NK-92 treated with Interleukin-12 subunit alpha and Interleukin-12 subunit beta, amount 100 ng/mL, for 24 hours (cell line): ENCODE measurements around the gene IL20RB.
A peak's percentile ranks its signal among the peaks of the same experiment; 100 is the strongest.
"Not testable (repeated sequence)": the region's sequence is repeated elsewhere in the genome, so short reads cannot be mapped to it uniquely, and the experiment has no call there.

Experiments used
- DNase-seq: peaks from one replicate; lab custom pipeline; 2025; lab: John Stamatoyannopoulos, UW

The IL20RB gene

DNA sequence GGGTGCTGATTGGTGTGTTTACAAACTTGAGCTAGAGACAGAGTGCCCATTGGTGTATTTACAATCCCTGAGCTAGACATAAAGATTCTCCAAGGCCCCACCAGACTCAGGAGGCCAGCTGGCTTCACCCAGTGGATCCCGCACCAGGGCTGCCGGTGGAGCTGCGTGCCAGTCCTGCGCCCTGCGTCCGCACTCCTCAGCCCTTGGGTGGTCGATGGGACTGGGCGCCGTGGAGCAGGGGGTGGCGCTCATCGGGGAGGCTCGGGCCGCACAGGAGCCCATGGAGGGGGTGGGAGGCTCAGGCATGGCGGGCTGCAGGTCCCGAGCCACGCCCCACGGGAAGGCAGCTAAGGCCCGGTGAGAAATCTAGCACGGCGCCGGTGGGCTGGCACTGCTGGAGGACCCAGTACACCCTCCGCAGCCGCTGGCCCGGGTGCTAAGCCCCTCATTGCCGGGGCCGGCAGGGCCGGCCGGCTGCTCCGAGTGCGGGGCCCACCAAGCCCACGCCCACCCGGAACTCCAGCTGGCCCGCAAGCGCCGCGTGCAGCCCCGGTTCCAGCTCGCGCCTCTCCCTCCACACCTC, 29.7 kb downstream of the IL20RB start:
- DNase-seq: not testable (repeated sequence)

DNA sequence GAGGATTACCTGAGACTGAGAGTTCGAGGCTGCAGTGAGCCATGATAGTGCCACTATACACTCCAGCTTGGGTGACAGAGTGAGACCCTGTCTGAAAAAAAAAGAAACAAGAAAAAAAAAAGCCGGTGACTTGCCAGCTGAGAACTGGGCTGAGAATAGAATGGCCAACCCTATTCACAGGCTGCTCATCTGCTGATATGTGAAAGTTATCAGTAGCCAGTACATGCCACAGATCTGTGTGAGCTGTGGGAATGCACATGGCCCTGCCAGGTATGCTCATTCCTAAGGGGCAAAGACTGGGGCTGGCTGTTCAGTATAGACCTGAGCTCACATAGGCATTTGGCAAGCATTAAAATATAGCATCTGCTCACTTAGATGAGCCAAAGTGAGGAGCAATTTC, 30.9 kb downstream of the IL20RB start:
- no peak for DNase-seq

DNA sequence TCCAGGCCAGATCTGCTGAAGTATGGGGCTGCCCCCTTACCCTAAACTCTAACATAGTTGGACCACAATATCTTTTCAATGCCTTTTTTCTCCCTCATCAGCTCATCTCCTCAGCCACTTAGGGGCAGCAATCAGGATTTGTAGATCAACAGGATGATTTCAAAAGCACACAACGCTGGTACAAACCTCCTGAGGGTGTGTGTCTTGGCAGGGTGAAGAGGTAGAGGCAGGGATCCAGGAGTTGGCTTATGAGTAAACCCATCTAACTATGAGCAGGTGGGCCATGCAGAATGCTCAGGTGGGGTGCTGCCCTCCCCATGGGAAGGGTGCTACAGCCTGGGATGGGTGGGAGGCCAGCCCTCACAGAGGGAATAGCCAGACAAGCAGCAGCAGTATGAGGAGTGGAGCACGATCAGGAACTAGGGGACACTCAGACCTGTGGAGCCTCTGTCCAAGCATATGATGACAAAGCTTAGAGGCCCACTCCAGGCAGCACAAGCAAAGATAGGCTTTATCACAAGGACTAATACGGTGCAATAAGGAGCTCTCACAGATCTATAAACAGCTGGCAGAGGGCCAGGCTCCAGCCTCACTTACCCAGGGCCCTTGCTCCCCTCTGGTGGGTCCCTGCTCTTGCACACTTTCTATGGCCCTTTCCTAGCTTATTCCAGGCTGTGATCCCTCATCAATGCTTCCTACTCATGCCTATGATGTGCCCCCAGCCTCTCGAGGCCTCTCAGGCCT, 32.2 kb downstream of the IL20RB start:
- DNase-seq: no peak

DNA sequence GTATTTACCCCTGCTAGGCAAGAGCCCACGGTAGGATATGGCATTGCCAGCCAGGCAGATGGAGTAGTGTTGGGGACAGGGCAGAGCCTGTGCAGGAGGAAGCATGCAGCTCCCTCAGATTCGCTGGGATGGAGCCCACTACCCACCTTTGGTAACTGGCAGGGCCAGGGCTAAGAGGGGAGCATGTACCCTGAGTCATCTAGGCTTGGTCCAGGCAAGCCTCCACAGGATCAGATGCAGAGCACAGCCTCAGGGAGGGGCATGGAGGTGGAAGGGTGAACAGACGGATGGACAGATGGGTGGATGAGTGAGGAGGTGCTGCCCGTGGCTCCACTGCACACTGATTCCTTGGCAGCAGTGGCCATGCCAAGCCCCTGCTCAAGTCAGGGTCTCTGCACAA, 33.0 kb downstream of the IL20RB start:
- DNase-seq: no peak

DNA sequence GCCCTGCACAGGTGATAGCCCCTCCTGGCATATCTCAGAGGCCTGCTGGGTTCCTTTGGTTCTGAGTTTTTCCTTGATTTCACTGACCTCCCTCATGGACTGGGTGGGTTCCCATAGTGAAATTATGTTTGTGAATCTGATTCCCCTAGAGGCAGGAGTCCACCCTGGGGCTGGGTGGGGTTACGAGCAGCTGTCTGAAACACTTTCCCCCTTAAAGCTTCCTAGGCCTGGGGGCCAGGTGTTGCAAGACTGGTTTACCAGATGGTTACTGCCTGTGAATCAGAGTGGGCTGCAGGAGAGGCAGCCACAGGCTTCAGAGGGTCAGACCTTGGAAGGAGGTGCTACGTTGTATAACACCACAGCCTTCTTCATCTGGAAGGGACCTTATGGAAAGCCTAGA, 34.3 kb downstream of the IL20RB start:
- no peak for DNase-seq

DNA sequence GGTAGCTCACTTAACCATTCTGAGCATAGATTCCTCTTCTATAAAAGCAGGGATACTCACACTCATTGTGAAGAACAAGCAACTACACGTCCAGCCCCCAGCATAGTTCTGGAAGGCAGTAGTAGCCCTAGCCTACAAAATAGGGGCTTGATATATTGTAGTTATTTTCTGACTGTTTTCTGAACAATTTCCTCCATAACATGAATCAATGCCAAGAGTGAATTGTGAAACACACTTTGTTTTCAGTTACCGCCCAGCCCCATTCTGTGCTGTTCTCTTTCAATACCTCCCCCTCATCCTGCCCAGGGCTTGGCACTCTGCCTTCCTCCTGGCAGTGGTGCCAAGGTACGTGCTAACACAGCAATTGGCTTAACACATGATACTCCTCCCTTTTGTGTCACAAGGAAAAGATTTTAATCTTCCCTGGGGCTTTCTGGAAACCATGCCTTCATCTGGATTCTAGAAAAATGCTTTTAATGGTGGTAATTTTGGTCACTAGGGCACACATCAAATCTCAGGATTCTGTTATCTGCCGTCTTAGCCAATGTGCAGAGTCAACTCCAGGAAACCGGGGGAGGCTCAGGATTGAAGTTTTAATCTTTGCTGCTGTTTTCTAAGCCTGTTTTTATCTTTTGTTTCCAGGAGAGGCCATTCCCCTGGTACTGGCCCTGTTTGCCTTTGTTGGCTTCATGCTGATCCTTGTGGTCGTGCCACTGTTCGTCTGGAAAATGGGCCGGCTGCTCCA, 37.2 kb downstream of the IL20RB start:
- no peak for DNase-seq

DNA sequence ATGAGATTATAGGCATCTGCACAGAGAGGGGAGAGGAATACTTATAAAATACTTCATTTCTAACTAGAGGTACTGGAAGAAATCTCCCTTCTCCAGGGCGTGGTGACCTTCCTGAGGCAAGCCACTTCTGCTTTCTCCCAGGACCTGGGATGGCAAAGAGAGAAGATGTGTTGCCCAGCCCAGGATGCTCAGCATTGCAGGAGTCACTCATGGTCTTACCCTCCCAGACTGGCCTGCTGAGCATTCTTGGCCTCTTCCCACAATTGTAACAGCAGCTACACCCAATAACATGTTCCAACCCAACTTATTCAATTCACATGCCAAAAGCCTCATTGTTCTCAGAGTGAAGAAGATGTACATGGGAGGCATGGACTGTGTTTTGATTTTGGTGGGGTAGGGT, 37.9 kb downstream of the IL20RB start:
- DNase-seq: no peak

DNA sequence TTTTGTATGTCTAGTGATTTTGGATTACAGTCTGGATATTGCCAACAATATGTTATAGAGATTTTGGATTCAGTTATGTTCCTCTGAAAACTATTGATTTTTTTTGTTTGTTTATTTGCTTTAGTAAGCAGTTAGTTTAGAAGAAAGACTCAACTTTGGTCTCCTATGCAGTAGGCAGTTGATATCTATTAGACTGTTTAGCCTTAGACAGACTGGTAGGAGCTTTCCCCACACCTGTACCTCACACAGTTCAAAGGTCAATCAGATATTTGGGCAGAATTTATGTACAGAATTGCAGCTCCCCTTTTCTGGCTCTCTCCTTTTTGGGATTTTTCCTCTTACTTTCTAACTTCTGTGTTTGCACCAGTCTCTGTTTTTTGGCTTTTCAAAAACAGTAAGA, 42.3 kb downstream of the IL20RB start:
- no peak for DNase-seq

DNA sequence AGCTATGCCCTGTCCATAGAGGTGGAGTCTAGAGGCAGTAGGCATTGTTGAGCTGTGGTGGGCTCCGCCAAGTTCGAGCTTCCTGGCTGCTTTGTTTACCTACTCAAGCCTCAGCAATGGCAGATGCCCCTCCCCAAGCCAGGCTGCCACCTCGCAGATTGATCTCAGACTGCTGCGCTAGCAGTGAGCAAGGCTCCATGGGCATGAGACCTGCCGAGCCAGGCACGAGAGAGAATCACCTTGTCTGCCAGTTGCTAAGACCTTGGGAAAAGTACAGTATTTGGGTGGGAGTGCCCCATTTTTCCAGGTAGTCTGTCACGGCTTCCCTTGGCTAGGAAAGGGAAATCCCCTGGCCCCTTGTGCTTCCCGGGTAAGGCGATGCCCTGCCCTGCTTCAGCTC, 49.6 kb downstream of the IL20RB start:
- DNase-seq: not testable (repeated sequence)

DNA sequence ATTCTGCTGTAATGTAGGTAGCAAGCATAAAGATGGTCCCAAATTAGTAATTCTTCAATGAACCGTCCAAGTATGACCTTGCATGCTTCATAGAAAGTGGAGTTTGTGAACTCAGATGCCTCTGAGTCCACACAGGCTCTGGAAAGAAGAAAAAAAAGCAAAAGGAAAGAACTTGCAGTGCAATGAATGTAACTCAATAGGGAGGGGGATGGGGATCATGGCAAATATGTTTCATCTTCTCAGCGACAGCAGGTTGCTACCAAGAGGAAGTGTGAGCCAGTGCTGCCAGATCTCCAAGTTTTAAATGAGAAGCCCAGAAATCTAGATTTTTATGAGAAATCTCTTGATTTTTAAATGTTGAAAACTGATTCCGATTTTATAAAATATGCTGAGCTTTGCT, 50.3 kb downstream of the IL20RB start:
- DNase-seq: no peak

DNA sequence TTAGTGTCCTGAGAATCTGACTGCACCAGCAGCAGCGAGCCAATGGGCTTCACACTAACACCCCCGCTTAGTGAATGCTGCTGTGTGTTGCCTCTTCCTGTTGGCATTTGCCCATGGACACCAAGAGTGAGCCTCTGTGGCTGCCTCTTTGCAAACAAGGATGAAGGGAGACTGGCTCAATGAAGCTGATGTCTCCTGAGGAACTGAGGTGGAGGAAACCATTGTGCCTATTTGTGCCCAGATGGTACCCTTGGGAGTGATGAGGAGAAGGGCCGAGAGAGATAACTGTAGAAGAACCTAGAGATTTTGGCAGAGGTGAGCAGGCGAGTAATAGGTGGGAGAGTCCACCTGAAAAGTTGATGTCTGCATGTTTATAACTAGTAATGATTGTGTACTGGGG, 51.2 kb downstream of the IL20RB start:
- DNase-seq: no peak

DNA sequence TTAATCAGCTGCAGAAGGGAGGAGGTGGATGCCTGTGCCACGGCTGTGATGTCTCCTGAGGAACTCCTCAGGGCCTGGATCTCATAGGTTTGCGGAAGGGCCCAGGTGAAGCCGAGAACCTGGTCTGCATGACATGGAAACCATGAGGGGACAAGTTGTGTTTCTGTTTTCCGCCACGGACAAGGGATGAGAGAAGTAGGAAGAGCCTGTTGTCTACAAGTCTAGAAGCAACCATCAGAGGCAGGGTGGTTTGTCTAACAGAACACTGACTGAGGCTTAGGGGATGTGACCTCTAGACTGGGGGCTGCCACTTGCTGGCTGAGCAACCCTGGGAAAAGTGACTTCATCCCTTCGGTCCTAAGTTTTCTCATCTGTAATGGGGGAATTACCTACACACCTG, 52.4 kb downstream of the IL20RB start:
- no peak for DNase-seq

DNA sequence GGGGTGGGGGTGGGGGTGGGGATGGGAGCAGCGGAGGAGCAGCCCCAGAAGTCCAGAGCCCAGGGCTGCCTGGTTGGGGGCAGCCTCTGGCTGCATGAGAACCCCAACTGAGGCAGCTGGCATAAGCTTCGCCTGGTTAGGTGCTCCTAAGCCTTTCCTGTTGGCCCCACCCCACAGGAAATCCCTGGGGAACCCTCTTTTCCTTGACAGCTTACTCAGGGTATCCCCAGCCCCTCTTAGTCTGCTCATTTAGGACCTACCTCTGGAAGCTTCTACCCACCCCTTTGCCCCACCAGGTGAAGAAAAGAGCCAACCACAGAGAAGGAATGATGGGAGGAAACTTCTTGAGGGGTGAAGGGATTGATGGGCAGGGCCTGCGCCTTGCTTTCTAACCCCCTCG, 53.4 kb downstream of the IL20RB start:
- no peak for DNase-seq

DNA sequence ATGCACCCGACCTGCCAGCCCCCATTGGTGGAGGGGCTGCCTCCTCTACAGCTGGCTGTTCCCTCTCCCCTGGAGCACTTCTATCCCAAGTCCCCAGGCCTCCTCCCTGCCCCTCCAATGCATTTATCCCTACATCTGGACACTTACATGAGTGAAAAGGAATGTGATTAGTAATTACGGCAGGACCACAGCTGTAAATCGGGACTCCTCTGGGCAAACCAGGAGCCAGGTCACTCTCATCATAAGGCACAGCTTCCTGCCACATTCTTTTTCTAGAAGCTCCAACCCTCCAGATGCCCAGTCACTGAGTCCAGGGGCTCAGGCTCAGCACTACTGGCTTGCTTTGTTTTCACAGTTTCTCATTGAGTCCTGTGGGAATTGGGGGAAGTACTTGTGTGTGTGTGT, 54.3 kb downstream of the IL20RB start:
- no peak for DNase-seq

DNA sequence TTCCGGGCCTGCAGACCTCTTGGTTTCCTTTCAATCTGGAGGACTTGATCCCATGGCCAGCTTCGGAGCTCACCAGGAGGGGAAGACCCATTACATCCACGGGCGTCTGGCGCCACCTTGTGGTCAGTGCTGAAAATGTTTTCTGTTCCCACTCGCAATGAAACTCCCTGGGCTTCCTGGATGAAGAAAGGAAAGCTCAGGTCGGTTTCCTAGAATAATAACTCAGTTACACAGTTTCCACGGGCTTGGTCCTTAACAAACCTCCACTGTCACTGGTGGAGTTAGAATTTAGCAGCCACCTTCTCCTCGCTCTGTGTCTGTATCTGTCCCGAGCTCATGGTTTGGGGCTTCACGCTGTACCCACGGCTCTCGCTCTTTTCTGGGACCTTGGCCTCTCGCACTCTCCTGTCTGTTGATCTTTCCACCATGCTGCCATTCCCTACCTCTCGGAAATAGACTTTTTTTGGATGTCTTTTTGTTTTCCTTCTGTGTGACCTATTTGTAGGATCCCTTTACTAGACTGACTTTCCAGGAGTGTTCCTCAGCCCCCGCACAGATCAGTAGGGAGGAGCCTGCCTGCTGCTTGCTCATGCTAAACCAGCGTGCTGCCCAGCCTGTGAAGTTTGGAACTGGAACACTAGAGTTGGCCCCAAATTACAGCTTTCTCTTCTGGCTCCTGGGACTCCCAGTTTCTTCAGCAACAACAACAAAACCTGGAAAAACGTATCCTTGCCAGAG, 56.3 kb downstream of the IL20RB start:
- DNase-seq: peak; percentile 63

DNA sequence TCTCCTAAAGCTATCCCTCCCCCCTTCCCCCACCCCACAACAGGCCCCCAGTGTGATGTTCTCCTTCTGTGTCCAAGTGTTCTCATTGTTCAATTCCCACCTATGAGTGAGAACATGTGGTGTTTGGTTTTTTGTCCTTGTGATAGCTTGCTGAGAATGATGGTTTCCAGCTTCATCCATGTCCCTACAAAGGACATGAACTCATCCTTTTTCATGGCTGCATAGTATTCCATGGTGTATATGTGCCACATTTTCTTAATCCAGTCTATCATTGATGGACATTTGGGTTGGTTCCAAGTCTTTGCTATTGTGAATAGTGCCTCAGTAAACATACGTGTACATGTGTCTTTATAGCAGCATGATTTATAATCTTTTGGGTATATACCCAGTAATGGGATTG, 59.5 kb downstream of the IL20RB start:
- not testable (repeated sequence) for DNase-seq

DNA sequence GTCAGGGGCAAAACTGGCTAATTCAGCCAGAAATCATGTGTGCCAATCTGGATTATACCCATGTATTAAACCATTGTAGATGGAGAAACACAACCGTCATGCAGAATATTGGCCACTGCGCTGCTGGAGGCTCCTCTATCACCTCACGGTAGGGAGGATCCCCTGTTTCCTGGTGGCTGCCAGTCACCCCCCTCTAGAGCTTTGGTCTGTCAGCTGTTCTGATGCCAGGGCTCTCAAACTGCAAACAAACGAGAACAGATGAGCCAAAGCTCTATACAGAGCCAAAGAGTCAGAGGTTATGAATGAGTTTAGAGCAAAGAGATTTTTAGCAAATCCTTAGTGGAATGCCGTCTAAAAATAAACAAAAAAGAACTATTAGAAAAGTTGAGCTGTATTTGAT, 62.5 kb downstream of the IL20RB start:
- DNase-seq: no peak

DNA sequence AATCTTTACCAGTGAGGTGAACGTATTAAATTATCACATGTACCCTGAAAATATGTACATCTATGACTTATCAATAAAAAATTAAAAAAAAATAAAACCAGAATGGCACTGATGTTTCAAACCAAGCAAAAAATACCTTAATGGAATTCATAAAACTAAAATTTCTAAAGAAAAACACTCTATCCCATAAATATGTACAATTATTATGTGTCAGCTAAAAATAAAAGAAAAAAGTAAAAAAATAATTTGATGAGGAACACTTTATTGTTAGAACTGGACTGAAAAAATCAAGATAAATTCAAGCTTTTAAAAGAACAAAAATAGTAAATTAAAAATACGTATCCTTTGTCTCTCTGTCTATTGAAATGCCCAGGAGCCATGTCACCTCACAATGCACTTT, 63.1 kb downstream of the IL20RB start:
- DNase-seq: no peak

DNA sequence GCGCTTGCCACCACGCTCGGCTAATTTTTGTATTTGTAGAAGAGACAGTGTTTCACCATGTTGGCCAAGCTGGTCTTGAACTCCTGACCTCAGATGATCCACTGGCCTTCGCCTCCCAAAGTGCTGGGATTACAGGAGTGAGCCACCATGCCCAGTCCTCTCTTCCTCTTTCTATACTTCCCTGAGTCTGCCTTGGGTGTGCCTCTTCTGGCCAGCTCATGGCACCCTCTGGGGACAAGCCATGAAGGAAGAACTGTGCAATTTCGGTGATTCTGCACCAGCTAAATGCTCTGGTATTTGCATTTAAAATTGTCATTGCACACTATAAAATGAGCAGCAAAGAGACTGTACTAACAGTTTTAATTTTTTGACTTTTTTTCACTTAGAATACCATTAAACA, 66.6 kb downstream of the IL20RB start:
- DNase-seq: no peak

DNA sequence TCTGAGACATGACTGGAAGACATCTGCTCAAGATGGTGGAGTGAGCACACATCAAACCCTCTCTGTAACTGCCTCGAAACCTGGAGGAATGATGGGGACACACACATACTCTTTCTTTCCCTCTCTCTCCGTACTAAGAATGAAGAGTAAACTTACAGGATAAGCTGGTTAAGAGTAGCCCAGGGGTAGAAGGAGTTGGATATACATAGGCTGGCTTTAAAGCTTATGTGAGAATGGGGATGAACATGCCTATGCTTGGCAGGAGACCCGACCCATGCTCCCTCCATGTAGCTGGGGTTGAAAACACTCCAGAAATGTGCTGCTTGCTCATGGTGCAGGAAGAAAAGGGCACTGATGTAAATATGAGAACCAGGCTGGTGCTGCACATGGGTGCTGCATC, 68.9 kb downstream of the IL20RB start:
- DNase-seq: no peak

DNA sequence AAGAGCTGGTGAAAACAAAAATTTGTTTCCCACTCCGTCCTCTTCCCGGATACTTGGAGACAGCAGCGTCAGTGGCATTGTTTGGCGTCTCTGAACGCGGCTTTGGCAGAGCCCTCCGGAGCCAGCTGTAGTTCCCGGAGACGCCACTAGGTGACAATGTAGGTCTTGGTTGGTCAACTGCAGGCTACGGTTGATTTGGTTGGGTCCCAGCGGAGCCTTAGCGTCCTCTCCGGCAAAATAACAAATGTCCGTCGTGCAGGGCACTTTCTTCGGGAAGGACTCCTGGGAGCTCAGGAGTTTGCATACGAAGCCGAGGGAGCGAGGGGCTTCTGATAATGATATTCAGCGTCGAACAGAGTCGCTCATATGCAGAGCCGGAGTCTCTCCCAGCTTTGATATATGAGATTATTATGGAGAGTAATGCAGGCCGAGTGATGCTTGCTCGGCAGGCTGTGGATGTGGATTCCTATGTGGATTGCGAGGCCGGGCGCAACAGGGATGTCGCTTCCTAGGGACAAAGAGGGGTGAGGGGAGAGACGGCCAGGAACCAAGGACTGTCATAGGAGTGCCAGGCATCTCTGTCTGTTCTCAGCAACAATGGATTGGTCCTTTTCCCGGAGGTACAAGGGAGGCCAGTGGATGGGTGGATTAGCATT, 74.8 kb downstream of the IL20RB start:
- DNase-seq: peak; percentile 18

DNA sequence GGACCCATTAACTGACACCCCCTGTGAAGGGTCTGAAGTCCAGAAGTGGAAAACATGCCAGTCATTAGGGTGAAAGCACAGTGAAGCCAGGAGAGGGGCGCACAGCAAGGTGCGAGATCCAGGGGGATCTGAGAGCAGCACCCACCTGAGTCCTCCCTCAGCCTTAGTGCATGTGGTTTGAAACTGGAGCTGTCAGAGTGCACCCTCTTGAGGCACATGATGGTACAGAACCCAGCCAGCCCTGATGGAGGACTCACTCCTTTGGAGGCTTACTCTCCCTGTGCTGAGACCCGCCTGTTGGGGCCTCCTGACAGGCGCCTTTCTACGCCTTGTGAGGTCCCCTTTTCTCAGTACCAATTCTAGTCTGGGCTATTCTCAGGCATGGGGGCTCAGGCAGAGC, 77.8 kb downstream of the IL20RB start:
- no peak for DNase-seq
